GM18505 (cell line): ENCODE measurements around the gene METTL13.

ENCODE experiments used
- ATAC-seq: cut with Tn5 transposase; IDR thresholded peaks from one replicate; pipeline ENCODE4 v1.9.1; 2021; ENCODE audit not compliant: unreplicated experiment
- POLR2A ChIP-seq: IDR thresholded peaks from 4 replicates; pipeline ENCODE4 v1.6.1; 2011; ENCODE audit warnings: borderline replicate concordance; ENCODE audit not compliant: insufficient read depth, insufficient read length; ENCODE audit errors: extremely low read depth

Gene METTL13

GRCh38 chr1:171753182-171753581 lies 28.3 kb upstream of the METTL13 start:
- no peak for TF ChIP-seq POLR2A
- no peak for ATAC-seq

- ATAC-seq = no peak
- no peak for TF ChIP-seq POLR2A
Observed at GRCh38 chr1:171753685-171754352, 27.6 kb upstream of the METTL13 start.

- no peak for TF ChIP-seq POLR2A
- no peak for ATAC-seq
Observed at GRCh38 chr1:171754353-171754705, 27.1 kb upstream of the METTL13 start.

GRCh38 chr1:171754971-171755370 lies 26.5 kb upstream of the METTL13 start:
- TF ChIP-seq POLR2A = no peak
- ATAC-seq = no peak

GRCh38 chr1:171756856-171757255 lies 24.6 kb upstream of the METTL13 start:
- no peak for TF ChIP-seq POLR2A

GRCh38 chr1:171758011-171758410 lies 23.4 kb upstream of the METTL13 start:
- ATAC-seq = no peak
- TF ChIP-seq POLR2A = no peak

More at GRCh38 chr1:171756856-171757255, 24.6 kb upstream of the METTL13 start:
- ATAC-seq = no peak

- no peak for TF ChIP-seq POLR2A
Observed at GRCh38 chr1:171762143-171762563, 19.3 kb upstream of the METTL13 start.

GRCh38 chr1:171763764-171764163 lies 17.7 kb upstream of the METTL13 start:
- TF ChIP-seq POLR2A = no peak
- no peak for ATAC-seq

More at GRCh38 chr1:171762143-171762563, 19.3 kb upstream of the METTL13 start:
- ATAC-seq = no peak

- no peak for TF ChIP-seq POLR2A
- no peak for ATAC-seq
Observed at GRCh38 chr1:171769171-171769570, 12.3 kb upstream of the METTL13 start.

- ATAC-seq = no peak
- TF ChIP-seq POLR2A = no peak
Observed at GRCh38 chr1:171769754-171770153, 11.7 kb upstream of the METTL13 start.

GRCh38 chr1:171772312-171772711 lies 9.1 kb upstream of the METTL13 start:
- ATAC-seq = no peak
- TF ChIP-seq POLR2A = no peak

GRCh38 chr1:171780583-171781175 lies 781 bp upstream of the METTL13 start:
- no peak for TF ChIP-seq POLR2A
- ATAC-seq = no peak

- no peak for TF ChIP-seq POLR2A
- ATAC-seq = no peak
Observed at GRCh38 chr1:171783816-171784530, 2.5 kb downstream of the METTL13 start.

GRCh38 chr1:171784784-171785183 lies 3.3 kb downstream of the METTL13 start:
- ATAC-seq = no peak

More at GRCh38 chr1:171784784-171785183, 3.3 kb downstream of the METTL13 start:
- no peak for TF ChIP-seq POLR2A
